HuH-7.5 (cell line): ENCODE data around the gene ZSCAN10.
"Not testable (repeated sequence)": the region's sequence is repeated elsewhere in the genome, so short reads cannot be mapped to it uniquely, and the experiment has no call there.

Source experiments
- DNase-seq: peaks from one replicate; pipeline ENCODE4 v3.0.0; 2011; ENCODE audit warnings: low spot score

ZSCAN10 gene

DNA sequence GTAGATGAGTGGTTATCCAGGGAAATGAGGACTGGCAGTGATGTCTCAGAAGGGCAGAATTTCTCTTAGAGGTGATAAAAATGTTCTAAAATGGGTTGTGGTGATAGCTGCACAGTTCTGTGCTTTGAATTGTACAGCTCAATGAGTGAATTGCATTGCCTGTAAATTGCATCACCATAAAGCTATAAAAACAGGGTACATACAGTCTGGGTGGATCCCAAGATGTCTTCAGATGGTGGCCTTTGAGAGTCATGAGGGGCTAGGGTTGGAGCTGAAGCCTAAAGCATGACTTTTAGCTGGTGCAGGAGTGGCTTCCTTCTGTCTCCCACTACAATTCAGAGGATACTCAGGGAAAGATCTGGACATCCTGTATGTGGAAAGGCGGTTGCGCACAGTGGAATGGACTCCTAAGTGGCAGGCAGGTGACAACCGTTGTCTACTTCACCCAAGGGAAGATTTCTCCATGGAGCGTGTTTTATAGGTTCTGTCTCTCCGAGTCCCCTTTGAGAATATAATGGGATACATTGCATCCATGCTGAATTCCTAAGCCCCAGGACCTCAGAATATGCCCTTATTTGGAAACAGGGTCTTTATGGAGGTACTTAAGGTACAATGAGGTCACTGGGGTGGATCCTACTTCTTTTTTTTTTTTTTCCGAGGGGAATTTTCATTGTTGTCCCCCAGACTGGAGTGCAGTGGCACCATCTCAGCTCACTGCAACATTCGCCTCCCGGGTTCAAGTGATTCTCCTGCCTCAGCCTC is 35.3 kb downstream of the ZSCAN10 start:
- DNase-seq: no peak

GRCh38 chr16:3062553-3062952 is 36.5 kb downstream of the ZSCAN10 start:
- no peak for DNase-seq

DNA sequence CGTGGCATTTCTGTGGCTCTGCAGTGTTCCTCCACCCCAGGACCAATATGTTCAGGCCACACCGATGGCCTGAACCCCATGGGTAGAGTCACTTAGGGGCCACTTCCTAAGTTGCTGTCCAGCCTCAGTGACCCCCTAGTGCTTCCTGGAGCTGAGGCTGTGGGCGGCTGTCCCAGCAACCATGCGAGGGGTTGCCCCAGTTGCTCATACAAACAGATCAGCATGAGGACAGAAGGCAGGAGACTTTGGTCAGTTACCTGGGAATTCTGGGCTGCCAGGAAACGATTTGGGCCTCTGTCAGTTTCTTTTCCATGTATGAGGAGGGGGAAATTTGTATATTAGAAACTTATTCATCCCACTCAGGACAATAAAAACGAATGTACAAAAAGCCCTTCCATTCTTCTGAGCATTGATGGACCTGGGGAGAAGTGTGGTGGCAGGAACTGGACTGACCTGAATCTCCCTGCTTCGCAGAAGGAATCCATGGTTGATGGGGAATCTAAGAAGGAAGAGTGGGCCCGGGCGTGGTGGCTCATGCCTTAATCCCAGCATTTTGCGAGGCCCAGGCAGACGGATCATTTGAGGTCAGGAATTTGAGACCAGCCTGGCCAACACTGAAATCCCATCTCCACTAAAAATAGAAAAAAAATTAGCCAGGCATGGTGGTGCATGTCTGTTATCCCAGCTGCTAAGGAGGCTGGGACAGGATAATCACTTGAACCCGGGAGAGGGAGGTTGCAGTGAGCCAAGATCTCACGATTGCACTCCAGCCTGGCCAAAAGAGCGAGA is 38.6 kb downstream of the ZSCAN10 start:
- no peak for DNase-seq

- DNase-seq: no peak
These were observed 39.3 kb downstream of the ZSCAN10 start for GRCh38 chr16:3059723-3060242.

GRCh38 chr16:3059041-3059722 is 39.9 kb downstream of the ZSCAN10 start:
- DNase-seq: peak; percentile 71

DNA sequence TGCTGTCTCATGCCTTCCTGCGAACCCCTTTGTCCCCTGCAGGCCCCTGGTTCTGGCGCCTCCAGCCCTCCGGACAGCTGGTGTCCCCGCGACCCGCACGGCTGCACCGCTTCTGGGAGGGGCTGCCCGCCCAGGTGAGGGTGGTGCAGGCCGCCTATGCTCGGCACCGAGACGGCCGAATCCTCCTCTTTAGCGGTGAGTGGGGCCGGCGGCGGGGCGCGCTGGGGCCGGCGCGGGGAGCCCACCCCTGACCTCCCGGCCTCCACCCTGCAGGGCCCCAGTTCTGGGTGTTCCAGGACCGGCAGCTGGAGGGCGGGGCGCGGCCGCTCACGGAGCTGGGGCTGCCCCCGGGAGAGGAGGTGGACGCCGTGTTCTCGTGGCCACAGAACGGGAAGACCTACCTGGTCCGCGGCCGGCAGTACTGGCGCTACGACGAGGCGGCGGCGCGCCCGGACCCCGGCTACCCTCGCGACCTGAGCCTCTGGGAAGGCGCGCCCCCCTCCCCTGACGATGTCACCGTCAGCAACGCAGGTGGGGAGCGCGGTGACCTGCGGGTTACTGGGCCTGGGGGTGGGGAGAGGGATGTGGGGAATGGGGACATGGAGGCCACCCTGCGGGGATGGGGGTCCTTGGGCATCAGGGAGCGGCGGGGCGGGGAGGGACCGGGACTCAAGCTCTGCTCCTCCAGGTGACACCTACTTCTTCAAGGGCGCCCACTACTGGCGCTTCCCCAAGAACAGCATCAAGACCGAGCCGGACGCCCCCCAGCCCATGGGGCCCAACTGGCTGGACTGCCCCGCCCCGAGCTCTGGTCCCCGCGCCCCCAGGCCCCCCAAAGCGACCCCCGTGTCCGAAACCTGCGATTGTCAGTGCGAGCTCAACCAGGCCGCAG is 40.7 kb downstream of the ZSCAN10 start:
- no peak for DNase-seq

DNA sequence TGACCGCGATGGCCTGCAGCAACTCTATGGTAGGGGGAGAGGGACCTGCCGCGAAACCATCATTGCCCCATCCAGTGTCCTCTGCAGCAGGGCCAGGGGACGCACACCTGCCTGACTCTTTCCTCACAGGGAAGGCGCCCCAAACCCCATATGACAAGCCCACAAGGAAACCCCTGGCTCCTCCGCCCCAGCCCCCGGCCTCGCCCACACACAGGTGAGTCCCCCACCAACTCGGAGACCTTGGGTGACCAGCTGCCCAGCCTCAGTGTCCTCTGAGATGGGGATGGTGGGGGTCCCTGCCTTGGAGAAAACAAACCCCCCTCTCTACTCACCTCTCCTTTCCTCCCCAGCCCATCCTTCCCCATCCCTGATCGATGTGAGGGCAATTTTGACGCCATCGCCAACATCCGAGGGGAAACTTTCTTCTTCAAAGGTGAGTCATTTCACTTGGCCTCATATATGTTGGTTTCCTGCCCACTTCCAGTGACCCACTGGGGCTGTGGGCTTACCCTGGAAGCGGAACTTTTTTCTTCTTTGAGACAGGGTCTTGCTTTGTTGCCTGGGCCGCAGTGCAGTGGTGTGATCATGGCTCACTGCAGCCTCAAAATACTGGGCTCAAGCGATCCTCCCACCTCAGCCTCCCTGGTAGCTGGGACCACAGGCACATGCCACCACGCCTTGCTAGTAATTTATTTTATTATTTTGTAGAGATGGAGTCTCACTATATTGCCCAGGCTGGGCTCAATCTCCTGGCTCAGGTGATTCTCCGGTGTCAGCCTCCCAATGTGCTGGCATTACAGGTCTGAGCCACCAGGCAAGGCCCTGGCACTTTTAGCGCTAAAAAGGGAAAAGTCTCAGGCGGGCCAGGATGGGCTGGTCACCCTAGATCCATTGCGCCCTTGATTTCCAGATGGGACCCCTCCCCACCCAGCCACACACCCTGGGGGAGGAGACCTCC is 41.6 kb downstream of the ZSCAN10 start:
- DNase-seq: no peak

DNA sequence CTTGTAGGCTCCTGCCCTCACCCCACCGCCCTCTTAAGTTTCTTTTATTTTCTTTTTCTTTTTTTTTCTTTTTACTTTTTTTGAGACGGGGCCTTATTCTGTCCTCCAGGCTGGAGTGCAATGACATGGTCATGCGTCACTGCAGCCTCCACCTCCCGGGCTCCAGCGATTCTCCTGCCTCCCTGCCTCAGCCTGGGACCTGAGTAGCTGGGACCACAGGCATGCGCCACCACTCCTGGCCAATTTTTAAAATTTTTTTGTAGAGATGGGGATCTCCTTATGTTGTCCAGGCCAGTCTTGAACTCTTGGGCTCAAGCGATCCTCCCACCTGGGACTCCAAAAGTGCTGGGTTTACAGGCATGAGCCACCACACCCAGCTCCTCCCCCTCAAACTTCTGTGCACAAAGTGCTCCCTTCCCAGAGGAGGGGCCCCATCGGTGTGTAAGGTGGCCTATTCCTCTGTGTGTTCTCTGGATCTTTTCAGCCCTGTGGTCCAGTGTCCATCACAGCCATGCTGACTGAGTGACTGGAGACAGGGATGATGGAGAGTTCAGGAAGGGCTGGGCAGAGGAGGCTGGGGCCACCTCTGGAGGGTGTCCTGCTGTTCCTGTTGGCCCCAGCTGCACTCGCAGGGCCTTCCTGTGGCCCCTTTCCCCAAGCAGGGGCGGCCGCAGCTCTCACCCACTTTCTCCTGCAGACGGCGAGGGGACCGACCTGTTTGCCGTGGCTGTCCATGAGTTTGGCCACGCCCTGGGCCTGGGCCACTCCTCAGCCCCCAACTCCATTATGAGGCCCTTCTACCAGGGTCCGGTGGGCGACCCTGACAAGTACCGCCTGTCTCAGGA is 42.5 kb downstream of the ZSCAN10 start:
- DNase-seq: no peak

DNA sequence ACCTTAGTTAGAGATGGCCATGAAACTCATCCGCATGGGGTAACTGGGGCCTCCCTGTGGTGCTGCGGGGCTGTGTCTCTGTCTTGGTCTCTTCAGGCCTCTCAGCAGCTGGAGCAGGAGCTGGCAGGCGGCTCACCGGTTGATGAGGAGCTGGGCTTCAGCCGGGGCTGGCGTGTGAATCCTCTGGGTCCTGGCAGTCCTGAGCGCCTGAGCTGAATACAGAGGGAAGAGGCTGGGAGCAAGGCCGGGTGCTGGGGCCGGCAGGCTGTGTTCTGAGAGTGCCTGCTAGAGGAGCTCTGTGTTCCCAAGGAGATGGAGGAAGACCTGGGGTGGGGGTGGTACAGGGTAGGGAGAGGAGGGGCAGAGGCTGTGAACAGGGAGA is 43.4 kb downstream of the ZSCAN10 start:
- DNase-seq: not testable (repeated sequence)

DNA sequence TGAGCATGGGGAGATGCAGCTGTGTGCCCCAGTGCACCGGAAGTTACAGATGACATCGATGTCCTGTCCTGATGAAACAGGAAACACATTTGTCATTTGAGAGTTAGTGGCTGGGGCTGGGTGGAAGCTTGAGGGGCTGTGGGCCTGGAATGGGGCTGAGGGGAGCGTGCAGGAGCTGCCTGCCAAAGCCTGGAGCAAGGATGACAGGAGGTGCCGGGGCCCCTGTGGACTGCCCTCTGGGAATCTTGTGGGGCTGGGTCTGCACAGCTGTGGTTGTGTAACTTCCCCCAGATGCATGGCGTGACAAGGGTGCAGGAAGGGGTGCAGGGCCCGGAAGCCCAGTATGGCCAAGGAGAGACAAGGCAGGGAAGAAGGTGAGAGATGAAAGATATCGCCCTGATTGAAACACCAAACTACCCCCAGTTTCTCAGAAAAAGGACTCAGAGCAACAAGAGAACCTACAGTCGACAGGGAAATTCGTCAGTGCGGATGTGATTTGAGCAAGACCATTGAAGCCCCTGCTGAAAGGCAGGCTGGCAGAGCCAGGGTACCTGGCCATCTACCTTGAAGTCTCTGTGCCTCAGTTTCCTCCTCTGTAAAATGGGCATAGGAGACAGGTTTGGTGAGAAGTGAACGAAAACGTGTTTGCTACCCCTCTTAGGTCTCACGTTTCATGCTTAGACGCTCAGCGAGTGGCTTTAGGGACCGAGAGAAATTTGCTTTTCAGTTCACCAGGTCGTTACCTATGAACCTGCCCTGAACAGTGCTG is 43.9 kb downstream of the ZSCAN10 start:
- DNase-seq: no peak

DNA sequence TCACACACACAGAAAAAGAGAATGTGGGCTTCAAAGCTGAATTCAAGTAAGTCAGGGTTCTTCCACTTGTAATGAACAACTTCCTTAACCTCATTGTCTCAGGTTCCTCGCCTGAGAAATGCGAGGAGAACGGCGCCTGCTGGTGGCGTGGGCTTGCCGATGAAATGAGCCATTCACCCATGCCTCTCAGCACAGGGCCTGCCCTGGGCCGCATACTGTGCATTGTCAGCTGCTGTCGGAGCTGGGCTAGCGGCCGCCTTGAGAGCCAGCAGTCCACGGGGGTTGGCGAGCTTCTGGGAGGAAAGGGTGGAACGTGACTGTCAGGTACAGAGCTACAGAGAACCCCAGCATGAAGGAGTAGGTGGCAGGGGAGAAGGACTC is 45.8 kb downstream of the ZSCAN10 start:
- not testable (repeated sequence) for DNase-seq

GRCh38 chr16:3052571-3053329 is 46.3 kb downstream of the ZSCAN10 start:
- DNase-seq: not testable (repeated sequence)

GRCh38 chr16:3051494-3051893 is 47.6 kb downstream of the ZSCAN10 start:
- no peak for DNase-seq

- no peak for DNase-seq
These were observed 48.1 kb downstream of the ZSCAN10 start for GRCh38 chr16:3051009-3051408.

DNA sequence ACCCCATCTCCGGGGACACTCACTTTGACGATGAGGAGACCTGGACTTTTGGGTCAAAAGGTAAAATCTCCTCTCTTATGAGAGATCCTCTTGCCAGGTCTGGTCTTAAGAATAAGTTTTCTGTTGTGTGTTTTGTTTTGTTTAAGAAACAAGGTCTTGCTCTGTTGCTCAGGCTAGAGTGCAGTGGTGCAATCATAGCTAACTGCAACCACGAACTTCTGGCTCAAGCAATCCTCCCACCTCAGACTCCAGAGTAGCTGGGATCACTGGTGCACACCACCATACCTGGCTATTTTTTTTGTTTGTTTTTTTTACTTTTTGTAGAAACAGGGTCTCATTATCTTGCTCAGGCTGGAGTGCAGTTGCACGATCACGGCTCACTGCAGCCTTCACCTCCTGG is 48.6 kb downstream of the ZSCAN10 start:
- no peak for DNase-seq

- no peak for DNase-seq
These were observed 49.1 kb downstream of the ZSCAN10 start for GRCh38 chr16:3049921-3050481.

- no peak for DNase-seq
These were observed 51.7 kb downstream of the ZSCAN10 start for GRCh38 chr16:3047387-3047720.
